ENCODE measurements around the gene YWHAG.
A peak's percentile ranks its signal among the peaks of the same experiment; 100 is the strongest.
"Not testable (repeated sequence)": the region's sequence is repeated elsewhere in the genome, so short reads cannot be mapped to it uniquely, and the experiment has no call there.

The YWHAG gene

GRCh38 chr7:76317782-76318487 lies 40.9 kb downstream of the YWHAG start:
- peak; percentile 89 for DNase-seq

DNA sequence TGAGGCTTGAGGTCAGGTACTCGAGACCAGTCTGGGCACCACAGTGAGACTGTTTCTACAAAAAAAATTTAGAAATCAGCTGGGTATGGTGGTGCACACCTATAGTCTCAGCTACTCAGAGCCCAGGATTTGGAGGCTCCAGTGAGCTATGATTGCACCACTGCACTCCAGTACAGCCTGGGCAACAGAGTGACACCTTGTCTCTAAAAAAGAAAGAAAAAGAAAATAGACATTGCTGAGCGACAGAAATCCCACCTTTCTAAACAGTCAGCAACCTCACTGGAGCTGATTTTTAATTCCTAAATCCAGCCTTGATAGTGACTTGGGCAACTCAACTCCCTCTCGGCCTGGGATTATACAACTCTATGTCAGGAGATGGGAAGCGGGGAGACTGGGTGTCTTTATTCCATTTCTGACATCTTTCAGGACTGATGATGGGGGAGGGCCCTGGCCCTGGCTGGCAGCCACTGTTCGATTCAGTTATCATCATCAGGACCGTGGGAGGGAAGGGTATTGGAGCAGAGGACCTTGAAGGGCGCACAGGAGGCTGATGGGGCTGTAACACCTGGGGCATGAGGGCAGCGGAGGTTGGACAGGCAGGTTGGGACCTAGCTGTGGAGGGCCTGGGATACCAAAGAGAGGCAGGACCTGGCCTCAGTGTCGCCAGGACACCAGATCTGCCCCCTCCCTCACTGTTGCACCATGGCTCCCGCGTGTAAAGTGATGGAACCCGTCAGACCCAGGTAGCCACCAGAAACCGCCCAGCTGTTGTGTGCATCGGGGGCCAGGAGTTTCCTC lies 41.6 kb downstream of the YWHAG start:
- no peak for DNase-seq

- no peak for DNase-seq
These were observed 43.4 kb downstream of the YWHAG start for GRCh38 chr7:76315364-76315763.

DNA sequence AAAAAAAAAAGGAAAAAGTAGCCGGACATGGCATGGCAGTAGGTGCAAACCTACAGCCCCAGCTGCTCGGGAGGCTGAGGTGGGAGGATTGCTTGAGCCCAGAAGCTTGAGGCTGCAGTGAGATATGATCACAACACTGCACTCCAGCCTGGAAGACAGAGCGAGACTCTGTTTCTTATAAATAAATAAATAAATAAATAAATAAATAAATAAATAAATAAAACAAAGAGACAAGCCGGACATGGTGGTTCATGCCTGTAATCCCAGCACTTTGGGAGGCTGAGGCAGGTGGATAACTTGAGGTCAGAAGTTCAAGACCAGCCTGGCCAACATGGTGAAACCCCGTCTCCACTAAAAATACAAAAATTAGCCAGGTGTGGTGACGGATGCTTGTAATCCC lies 44.1 kb downstream of the YWHAG start:
- not testable (repeated sequence) for DNase-seq

GRCh38 chr7:76314042-76314721 lies 44.6 kb downstream of the YWHAG start:
- peak; percentile 93 for DNase-seq

GRCh38 chr7:76311838-76312237 lies 47.0 kb downstream of the YWHAG start:
- not testable (repeated sequence) for DNase-seq

DNA sequence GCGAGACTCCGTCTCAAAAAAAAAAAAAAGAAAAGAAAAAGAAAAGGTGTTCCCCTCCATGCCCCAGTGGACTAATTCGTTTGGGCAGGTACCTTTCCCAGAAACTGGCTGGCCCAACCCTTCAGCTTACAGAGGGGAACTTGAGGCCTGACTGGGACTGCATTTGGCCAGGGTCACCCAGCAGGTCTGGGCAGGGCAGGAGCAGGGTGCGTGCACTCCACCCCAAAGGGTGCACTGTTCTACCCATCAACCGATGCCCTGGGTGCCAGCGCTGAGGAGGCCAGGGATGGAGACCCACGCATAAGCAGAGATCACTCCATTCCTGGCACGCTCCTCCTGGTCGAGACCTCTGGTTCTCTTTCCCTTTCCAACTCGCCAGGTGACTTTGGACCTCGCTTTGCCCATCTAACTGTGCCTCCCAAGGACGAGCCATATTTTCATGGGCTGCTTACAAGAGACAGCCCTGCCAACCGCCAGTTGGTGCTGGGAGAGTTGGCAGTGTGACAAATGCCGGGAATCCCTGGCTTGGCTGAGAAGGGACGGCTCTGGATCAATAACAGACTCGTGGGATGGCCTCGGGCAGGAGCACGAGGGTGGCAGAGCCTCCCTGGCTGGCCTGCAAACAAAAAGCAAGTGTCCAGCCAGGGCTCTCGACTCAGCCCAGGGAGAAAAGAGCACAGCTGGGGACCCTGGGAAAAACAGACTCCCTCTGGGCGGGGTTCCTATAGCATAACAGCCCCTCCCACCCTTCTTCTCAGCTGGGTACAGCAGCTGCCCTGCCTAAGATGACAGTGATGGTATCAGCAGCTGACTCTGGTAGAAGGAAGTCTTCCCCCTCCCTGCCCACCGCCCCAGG lies 48.5 kb downstream of the YWHAG start:
- no peak for DNase-seq

- DNase-seq = not testable (repeated sequence)
These were observed 49.3 kb downstream of the YWHAG start for GRCh38 chr7:76309341-76310101.

DNA sequence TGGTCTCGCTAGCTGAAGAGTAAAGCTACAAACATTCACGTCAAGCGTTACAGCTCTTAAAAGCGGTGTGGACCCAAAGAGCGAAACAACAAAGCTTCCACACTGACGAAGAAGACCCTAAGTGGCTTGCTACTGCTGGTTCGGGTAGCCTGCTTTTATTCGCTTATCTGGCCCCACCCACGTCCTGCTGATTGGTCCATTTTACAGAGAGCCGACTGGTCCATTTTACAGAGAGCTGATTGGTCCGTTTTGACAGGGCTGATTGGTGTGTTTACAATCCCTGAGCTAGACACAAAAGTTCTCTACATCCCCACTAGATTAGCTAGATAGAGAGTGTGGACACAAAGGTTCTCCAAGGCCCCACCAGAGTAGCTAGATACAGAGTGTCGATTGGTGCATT lies 49.9 kb downstream of the YWHAG start:
- DNase-seq = not testable (repeated sequence)

- DNase-seq = no peak
These were observed 53.9 kb downstream of the YWHAG start for GRCh38 chr7:76304888-76305375.

DNA sequence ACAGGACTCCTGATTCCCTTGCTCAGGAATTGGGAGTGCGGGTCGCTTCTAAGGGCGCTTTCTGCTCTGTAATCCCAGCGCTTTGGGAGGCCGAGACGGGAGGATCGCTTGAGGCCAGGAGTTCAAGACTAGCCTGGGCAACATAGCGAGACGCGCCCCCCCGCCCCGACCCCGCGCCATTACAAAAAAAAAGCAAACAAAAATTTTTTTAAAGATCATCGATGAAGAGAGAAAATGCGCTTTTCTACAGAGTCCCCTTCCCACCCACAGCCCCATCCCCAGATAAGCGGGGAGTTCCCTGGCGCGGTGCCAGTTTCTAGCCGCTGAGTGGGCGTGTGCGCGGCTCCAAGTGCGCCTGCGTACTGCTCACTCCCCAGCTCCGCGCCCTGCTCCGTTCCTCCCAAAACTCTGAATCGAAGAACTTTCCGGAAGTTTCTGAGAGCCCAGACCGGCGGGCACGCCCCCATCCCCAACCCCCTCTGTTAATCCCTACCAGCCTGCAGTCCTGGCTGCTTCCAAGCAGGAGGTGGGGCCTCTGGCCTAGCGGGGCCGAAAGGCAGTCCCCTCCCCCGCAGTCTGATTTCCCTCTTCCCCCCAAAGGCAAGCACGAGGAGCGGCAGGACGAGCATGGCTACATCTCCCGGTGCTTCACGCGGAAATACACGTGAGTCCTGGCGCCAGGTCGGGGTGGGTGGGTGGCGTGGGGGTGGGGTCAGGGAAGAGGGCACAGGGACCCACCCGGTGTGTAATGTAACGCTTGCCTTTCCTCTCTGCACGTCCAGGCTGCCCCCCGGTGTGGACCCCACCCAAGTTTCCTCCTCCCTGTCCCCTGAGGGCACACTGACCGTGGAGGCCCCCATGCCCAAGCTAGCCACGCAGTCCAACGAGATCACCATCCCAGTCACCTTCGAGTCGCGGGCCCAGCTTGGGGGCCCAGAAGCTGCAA lies 55.3 kb downstream of the YWHAG start:
- peak; percentile 71 for DNase-seq

GRCh38 chr7:76302347-76303201 lies 56.2 kb downstream of the YWHAG start, which contains the start of gene HSPB1:
HSPB1 (plus strand) TSS chr7:76302673; CDS start chr7:76302713, 40 bp downstream.
- peak; percentile 55 for DNase-seq

DNA sequence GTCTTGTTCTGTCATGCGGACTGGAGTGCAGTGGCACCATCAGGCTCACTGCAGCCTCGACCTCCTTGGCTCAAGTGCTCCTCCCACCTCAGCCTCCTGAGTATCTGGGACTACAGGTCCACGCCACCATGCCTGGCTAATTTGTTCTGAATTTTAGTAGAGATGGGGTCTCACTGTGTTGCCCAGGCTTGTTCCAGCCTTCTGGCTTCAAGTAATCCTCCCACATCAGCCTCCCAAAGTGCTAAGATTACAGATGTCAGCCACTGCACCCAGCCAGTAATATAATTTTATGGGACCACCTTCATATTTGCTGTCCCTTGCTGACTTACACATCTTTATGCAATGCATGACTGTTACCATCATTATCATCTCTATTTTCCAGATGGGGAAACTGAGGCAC lies 57.8 kb downstream of the YWHAG start:
- DNase-seq = no peak

- no peak for DNase-seq
These were observed 58.5 kb downstream of the YWHAG start for GRCh38 chr7:76300166-76300731.

- no peak for DNase-seq
These were observed 61.7 kb downstream of the YWHAG start for GRCh38 chr7:76296743-76297740.

DNA sequence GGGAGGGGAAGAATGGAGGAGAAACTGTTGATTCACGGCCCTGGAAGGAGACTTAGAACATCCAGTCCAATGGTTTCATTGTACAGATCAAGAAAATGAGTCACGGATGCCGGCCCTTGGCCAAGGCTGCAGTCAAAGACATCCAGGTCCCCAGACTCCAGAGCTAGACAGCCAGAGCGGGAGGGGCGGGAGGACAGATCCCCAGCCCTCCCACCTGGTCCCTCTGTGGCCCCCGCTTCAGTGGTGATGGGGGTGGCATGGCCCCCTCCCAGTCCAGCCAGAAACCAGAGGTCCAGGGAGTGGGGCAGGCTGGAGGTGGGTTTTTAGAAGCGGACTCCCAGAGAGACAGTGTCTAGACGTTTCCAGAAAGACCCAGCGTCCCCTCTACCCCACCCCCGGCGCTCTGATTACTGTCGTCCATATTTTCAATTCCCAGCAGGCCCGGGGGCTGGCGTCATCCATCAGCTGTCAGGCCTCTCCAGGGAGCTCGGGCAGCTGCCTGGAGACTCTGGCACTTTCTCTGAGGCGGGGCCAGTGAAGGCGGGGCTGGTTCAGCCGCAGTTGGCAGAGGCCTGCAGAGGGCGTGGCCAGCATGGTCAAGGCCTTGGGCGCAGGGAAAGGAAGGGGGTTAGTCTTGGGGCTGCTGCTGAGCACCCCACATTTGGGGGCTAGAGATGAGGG lies 64.3 kb downstream of the YWHAG start:
- DNase-seq = no peak

DNA sequence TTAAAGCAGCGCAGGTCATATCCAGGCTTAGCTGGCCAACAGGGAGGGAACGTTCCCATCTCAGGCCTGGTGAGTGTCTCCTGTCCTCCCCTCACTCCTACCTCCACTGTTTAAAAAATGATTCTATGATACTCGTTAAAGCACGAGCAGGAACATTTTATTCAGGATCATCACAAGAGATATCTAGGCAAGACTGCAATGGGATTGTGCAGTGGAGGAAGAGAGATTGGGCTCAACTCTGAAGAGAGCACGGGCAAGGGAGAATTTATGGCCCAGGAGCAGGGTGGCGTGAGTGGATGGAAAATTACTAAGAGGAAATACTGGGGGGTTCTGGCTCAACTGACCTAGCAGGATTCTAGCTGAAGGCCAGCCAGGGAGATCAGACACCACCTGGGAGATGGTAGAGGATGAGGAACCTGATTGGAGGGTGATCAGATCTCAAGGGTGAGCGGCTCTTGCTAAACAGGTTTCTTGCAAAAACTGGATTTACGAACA lies 65.3 kb downstream of the YWHAG start:
- no peak for DNase-seq

Measured in activated CD4-positive, alpha-beta T cell treated with anti-CD3 and anti-CD28 coated beads for 1 hour (primary cell).